Measurements from ENCODE around the gene GPR156.
A peak's percentile ranks its signal among the peaks of the same experiment; 100 is the strongest.
"Not testable (repeated sequence)": the region's sequence is repeated elsewhere in the genome, so short reads cannot be mapped to it uniquely, and the experiment has no call there.

GPR156 gene

DNA sequence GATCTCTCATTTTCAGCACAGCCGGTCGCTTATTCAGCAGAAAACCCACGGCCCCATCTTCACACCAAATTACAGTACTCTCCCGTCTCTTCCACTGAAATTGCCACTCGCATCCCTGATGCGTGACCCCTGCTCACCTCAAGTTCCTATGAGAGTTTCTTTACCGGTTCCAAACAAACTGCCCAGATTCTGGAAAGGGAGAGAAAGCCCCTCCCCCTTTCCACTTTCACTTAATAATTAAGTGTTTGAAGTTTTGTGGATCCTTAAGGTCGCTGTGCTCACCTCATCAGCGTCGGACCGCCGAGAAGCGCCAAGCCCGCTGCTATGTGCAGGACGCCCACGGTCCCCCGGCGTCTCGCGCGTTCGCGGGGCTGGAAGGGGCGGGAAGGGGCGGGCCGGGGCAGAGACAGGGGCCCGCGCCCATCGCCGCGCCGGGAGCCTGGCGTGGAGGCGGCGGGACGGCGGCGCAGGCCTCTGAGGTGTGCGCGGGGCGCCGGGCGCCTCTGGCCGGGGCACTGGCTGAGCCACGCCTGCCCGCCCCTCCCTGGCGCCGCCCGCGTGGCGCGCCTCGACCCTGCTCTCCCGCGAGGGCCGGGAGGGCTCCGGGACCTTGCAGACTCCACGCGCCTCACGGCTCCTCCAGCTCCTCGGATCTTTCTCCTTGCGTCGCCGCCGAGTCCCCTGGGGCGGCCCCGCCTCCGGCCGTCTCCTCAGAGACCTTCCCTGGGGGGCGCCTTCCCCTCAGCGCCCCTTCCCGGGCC, at the start of gene GPR156:
TSS of gene GPR156 (minus strand) at position 476 of the 761 bp plus-strand sequence. CDS start 41,124 bp downstream, outside the sequence.
- peak; percentile 10 for DNase-seq

DNA sequence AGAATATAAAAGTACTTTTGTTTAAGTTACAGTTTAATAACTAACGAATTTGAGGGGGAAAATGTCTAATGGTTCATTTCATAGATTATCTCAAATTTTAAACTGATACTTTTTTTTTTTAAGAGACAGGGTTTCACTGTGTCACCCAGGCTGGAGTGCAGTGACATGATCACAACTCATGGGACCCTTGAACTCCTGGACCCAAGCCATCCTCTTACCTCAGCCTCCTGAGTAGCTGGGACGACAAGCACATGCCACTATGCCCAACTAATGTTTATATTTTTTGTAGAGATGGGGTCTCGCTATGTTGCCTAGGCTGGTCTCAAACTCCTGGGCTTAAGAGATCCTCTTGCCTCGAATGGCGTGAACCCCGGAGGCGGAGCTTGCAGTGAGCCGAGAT, 47.6 kb upstream of the GPR156 start:
- no peak for DNase-seq

DNA sequence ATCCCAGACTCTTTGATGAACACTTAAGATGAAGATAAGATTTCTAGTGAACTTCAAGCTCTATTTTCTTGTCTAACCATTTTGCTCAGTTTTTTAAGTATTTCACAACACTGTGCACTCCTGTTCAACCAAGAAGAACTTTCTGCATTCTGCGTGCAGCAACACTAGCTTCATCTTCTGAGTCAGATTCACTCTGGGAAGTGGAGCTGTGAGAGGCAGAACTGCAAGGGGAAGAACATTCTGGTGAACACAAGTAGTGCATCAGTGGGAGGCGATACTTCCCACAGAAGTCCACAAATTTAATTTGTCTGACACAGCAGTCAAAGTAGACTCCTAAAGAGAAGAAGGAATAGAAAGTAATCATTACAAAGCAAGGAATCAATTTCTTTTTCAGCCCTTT, 46.1 kb upstream of the GPR156 start:
- no peak for DNase-seq

DNA sequence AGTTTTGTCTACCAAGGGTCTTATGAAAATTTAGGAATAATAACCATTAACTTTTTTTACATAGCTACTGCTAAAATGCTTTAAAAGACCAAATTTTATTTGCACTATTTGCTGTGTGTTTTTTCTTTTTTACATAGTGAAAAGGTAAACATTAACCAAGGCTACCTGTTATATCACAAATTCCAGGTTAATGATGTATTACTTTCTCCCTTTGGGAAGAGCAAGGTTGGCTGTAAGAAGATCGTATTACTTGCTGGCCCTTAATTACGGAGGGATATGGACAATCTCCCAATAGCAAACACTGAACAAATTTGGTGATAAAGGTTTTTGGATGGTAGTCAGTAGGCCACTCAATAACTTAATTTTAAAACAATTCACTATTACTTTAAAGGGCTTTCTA, 41.8 kb upstream of the GPR156 start:
- no peak for DNase-seq

DNA sequence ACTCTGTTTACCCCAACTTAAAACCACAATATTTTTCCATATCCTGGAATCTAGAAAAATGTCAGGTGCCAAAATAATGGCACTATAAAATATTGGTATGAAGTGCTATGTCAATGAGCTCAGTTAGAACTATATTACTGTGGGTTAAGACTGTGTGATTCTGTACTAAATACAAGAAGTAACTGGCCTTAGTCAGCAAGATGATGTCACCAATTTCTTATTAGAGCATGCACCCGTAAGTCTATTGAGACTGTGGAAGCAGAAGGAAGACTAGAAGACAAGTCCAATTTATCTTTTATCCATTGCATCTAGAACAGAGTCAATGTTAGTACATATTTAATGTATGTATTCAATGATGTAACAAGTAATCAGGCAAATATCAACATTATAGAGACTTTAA, 39.2 kb upstream of the GPR156 start:
- no peak for DNase-seq

DNA sequence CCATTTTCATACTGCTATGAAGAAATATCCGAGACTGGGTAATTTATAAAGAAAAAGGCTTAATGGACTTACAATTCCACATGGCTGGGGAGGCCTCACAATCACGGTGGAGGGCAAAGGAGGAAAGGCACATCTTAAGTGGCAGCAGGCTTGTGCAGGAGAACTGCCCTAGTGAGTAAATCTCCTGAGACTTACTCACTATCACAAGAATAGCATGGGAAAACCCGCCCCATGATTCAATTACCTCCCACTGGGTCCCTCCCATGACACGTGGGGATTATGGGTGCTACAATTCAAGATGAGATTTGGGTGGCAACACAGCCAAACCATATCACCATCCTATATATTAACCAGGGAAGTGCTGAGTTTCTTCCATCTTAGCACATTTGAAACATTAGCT, 38.7 kb upstream of the GPR156 start:
- DNase-seq = not testable (repeated sequence)

DNA sequence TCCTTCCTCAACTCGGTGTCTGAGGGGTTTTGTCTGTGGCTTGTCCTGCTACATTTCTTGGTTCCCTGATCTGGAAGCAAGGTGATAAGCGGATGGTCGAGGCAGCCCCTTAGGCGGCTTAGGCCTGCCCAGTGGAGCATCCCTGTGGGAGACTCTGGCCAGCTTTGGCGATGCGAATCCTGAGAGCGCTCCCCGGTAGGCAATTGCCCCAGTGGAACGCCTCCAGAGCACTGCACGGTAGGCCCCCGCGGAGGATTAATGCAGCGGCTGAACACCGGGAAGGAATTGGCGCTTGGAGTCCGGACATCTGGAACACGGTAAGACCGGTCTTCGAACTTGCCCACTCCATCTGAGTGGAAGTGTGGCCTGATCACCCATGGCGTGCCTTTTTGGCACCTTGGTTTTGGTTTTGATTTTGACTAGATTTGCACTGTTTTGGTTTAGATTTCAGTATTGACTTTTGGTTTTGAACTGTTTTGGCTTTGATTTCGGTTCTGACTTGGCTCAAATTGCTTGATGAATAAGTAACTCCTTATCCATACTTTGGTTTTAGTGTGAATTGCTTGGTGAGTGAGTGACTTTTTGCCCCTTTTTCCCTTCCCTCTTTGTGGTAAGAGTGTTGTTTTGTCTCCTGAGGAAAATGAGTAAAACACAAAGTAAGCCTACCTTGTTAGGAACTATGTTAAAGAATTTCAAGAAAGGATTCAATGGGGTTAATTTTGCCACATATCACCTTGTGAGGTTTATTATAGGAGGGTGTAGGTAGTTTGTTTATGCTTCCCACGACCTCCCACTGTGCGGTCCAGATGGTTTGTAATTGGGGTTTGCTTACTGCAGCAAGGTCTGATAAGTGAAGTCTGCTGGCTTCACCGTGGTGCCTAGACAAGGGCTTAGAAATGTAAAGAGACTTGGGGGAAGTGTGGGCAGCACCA, 27.1 kb upstream of the GPR156 start:
- no peak for DNase-seq

DNA sequence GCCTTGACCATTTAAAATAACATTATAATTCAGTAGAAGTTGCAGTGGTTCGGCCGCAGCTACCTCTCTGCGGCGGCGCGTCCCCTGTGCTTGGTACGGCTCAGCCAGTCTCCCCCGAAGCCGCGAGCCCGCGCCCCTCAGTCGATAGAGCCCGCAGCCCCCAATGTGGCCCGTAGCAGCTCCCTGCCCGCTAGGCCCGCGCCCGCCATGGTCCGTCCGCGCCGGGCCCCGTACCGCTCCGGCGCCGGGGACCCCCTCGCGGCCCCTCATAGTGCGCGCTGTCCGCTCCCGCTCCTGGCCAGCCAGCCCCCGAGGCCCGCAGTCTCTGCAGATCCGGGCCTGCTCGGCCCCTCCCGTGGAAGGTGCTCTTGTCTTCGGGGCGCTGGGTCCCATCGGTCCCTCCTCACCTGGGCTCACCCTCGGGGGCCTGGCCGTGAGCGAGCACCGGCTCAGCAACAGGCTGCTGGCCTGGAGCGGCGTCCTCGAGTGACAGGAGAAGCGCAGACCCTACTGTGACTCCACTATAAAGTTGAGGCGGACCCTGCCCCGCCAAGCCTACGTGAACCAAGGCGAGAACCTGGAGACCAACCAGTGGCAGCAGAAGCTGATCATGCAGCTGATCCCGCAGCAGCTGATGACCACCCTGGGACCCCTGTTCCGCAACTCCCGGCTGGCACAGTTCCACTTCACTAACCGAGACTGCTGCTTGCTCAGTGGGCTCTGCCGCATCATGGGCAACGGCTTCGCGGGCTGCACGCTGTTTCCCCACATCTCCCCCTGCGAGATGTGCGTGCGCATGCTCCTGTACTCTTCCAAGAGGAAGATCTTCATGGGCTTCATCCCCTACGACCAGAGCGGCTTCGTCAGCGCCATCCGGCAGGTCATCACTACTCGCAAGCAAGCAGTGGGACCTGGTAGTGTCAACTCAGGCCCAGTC, 21.8 kb upstream of the GPR156 start:
- DNase-seq = no peak

DNA sequence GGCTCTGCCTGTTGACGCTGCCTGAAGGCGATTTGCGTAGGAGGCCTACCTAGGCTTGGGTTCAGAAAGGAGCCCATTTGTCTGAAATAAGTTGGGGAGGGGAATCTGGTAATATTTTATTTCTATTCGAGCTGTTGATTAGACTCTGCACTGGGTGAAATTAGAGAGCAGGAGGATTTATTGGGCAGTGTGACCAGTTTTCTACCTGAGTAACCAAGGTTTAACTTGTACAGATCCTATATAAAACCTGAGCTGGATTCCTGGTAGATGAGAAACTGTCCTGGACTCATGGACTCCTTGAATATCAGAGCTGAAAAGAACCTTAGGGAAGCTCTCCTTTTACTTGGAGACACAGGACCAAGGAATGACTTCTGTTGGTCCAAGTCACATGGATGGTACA, 19.6 kb upstream of the GPR156 start:
- DNase-seq = no peak

DNA sequence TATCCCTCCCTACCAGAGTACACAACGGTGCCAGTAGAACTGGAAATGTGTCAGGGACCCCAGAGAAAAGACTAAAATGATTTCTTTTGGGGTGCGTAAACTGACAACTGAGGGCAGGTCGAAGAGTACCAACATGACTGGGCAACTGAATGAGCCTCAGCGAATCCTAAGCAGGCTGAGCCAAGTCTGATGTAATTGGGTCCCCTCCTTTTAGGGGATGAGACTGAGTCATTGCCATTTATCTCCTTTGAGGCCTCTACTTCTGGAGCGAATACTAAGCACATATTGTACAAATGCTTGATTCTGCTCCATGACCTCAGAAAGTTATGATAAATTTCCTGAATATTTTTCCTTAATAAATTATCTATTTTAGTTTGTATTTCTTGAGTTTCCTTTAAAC, 17.3 kb upstream of the GPR156 start:
- DNase-seq = no peak

DNA sequence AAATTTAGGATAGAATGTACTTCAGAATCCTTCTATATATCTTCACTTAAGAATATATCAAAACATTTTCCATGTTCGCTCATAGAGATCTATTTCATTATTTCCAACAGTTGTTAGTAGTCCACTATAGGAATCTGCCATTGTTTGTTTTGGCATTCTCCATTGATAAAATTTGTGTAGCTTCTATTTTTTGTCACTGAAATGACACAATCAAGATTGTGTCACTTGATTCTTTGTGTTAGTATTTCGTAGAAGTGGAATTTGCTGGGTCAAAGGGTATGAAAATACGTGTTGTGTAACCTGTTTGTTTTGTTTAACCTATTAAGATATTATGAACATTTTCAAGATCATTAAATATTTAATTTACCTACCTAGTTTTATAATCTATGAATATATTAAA, 15.9 kb upstream of the GPR156 start:
- no peak for DNase-seq

DNA sequence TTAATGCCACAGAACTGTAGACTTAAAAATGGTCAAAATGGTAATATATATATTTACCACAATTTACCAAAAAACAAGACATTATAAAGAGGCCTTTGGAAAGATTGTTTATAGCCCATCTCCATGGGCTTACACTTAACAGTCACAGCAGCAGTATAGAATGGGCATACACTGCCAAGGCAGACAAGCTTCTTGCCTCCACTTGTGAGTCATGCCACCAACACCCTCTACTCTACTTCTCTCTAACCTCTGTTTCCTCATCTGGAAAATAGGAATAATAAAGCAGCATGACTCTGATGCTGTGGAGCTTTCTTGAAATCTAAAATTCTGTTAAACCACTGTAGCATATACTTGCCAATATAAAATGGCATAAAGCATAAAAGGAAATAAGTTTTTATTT, 14.4 kb upstream of the GPR156 start:
- no peak for DNase-seq

DNA sequence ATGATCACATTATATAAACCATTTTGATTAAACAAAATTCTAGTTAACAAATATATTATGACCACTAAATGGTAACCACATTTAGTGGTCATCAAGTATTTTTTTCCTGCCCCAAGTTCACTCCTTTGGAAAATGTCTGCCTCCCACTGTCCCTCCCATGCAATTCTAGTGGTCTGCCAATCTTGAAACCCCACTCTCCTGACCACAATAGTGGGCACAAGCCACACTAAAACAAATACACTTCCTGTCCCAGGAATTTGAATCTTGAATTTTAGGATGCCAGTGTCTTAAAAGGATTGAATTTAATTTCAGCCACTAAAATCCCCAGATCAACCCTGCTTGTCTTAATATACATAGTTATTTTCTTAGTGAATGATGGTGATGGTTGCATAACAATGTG, 14.0 kb upstream of the GPR156 start:
- DNase-seq = no peak

DNA sequence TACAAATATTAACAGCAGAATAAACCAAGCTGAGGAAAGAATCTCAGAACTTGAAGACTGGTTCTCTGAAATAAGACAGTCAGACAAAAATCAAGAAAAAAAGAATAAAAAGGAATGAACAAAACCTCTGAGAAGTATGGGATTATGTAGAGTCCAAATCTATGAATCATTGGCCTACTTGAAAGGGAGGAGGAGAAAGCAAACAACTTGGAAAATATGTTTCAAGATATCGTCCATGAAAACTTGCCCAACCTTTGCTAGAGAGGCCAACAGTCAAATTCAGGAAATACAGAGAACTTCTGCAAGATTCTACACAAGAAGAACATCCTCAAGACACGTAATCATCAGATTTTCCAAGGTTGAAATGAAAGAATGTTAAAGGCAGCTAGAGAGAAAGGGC, 6.5 kb upstream of the GPR156 start:
- DNase-seq = not testable (repeated sequence)

DNA sequence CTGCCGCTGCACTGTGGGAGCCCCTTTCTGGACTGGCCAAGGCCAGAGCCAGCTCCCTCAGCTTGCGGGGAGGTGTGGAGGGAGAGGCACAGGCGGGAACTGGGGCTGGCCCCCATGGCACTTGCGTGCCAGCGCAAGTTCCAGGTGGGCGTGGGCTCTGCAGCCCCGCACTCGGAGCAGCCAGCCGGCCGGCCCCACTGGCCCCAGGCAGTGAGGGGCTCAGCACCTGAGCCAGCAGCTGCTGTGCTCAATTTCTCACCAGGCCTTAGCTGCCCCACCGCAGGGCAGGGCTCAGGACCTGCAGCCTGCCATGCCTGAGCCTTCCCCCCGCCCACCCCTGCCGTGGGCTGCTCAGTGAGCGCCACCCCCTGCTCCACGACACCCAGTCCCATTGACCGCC, 4.6 kb upstream of the GPR156 start:
- no peak for DNase-seq

DNA sequence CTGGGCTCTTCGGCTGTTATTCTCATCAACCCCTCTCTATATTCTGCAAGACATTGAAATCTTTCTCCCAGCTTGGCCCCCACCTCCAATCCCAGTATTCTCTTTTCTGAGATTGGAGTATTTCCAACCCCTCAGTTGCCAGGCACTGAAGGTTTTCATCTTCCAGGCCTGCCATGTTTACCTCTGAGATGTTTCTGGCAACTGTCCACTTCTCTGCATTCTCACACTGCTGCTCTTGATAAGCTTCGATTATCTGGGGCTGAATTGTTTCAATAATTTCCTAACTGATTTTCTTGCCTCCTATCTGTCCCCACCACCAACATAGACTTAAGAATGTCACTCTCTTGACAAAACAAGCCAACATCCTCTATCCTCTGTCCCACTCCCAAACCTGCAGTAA, 1.4 kb upstream of the GPR156 start:
- DNase-seq = peak; percentile 14

DNA sequence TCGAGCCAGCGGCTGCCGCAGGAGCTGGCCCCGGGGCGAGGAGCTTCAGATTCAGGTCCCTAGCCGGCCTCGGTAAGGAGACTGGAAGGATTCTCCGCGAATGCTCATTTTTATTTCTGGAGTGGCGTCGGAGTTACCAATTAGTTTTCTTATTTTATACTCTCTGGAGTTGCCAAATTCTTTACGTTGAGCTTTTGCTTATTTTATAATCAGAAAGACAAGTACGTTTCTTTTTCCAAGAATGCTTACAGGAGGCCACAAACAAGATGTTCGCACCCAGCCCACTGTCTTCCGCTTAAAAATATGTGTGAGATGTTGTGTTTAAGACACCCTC, 453 bp upstream of the GPR156 start:
- no peak for DNase-seq

DNA sequence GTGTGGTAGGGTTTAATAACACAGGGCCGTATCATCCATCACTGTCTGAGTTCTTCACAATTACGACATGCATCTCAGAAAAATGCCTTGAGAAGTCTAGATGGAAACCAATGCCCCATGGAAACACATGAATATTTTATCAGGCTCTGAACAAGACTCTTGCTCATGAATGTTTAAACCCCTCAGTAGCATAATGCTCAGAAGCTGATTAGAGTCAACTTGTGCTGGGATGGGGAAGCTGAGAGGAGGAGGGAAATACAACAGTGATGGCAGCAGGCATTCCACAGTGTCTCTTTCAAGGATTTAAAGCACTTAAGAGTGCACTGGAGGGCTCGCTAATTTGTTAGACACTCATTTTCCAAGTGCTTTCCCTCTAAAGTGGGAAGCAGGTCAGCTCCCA, 3.8 kb downstream of the GPR156 start:
- DNase-seq = no peak

DNA sequence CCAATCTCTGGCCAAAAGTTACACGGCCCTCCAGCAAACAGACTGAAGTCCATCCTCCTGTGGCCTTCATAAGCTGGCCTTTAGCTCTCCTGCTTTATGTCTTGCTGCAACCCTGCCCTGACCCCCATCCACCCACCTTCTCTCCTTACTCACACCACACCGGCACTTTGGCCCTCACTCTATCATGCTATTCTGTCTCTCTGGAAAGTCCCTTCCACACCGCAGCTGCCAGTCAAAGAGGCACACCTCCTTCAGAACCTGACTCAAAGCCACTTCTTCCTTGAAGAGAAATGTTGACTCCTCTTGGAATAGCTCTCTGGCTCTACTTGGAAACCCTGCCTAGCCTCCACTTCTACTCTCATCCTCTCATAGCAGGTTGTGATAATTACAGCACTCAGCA, 4.5 kb downstream of the GPR156 start:
- DNase-seq = no peak

DNA sequence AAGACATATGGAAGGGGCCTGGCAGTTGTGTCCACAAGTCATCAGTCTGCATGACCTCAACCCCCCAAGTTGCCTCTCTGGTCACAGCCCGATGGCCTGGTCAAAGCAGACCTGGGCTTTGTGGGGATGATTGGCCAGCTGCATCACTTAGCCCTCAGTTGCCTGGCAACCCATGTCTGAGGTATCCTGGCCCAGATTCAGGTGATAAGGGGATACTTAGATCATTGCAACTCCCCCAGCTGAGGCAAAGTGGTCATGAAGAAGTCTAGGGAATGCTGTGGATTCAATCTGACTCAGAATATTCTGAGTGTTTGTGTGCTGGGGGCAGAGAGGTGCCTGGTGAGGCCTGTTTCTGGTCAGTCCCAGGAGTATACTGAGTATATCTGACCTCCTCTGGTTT, 5.0 kb downstream of the GPR156 start:
- DNase-seq = no peak

DNA sequence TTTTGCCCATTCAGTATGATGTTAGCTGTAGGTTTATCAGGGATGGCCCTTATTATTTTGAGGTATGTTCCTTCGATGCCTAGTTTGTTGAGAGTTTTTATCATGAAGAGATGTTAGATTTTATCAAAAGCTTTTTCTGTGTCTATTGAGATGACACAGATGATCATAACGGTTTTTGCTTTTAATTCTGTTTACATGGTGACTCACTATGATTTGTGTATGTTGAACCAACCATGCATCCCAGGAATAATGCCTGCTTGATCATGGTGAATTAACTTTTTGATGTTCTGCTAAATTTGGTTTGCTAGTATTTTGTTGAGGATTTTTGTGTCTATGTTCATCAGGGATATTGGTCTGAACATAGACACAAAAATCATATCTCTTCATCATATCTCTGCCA, 8.3 kb downstream of the GPR156 start:
- DNase-seq = no peak

DNA sequence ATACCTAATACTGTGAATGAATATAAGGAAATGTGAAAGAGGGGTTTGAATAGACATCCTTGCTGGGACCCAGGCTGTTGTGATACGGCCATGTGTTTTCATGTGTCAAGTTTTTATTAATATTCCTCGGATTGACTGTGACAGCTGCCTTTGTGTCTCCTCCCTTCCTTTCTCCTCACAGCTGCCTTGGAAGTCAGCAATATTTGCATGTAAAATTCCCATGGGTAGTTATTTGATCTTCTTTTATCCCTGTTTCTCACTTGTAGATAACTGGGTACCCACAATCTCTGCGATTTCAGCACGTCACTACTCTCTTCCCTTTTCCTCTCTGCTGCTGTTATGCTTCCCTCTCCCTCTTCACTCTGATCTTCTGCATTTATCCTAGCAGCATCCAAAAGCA, 9.4 kb downstream of the GPR156 start:
- DNase-seq = no peak

DNA sequence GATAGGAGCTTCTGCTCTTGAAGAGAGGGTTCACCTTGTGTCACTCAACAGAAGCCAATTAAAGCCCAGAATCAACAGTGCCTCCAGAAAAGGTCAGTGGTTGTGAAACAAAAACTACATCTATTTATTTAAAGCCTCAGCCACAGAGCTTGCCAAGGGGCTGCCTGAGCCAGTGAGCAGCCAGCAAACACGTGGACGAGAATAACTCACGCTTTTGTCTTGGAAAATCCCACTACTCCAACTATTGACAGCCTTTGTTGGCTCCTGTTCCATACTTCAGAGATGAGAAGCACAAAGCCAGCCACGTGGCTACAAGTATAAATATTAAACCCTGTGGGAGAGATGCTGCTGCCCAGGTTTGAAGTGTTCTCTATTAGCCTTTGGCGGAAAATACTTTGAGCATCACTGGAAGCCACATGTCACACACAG, 10.3 kb downstream of the GPR156 start:
- DNase-seq = peak; percentile 21
